ENCODE data around the gene MBL2. TPM values are rescaled to one million over a fixed set of nuclear protein-coding genes. Genes with fewer than 3 reads are reported as not detected.

MBL2 gene
- total RNA-seq, 2 donors from 2014 or later, result 0.17 TPM; not detected in 1

DNA sequence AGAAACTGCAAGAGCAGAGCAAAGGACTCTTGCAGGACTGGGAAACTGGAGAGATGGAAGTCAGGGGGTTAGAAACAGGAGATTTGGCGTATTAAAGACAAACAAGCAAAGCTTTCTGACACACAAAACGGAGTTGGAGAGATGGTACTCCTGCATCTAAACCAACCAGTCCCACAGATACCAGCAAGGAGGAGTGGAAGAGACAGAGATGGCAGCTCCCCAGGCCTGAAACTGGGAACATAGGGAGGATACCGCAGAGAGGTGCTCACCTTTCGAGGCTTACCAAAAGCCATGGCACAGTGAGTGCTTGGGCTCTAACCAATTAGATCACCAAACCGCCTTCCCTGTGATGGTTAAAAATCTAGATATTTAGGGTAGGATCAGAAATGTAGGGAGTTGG, 4.8 kb upstream of the MBL2 start:
- Histone ChIP-seq H3K4me1 (no peaks in the 10 kb centered on the region), H3K36me3 (no peaks in the 10 kb centered on the region), H3K27me3 (no peaks in the 10 kb centered on the region), H3K4me3 (no peak overlapping the region), H3K9ac (ENCODE audit: low read depth in 2 of 2, low read length in 2 of 2) (no peak overlapping the region), H3K27ac (no peak overlapping the region), H3K9me3 (no peaks in the 10 kb centered on the region)
- no peak for DNase-seq
- intact Hi-C loops (cut with DNase I), result loop anchor here (5.0 kb wide), 1 partner anchor 35 kb away; no protein-coding TSS in a partner anchor
- TF ChIP-seq CTCF (IDR thresholded peaks at IDR 0.05), result no peak

- H3K27ac ChIP-seq, result no peak overlapping the region
- intact Hi-C loops (cut with DNase I), result loop anchor here (5.0 kb wide), 1 partner anchor 34 kb away; no protein-coding TSS in a partner anchor
- no peak overlapping the region for H3K4me3 ChIP-seq
- H3K9ac ChIP-seq (ENCODE audit: low read depth in 2 of 2, low read length in 2 of 2), result no peak overlapping the region
- DNase-seq, result no peak
- H3K27me3 ChIP-seq, result no peaks in the 10 kb centered on the region
- H3K4me1 ChIP-seq, result no peaks in the 10 kb centered on the region
- no peak for TF ChIP-seq CTCF (IDR thresholded peaks at IDR 0.05)
- H3K36me3 ChIP-seq, result no peaks in the 10 kb centered on the region
- H3K9me3 ChIP-seq, result no peaks in the 10 kb centered on the region
Measured at GRCh38 chr10:52776471-52776903, 3.9 kb upstream of the MBL2 start.

- no peak for TF ChIP-seq CTCF (IDR thresholded peaks at IDR 0.05)
- DNase-seq, result no peak
- intact Hi-C loops (cut with DNase I), result loop anchor here (5.0 kb wide), 1 partner anchor 33 kb away; no protein-coding TSS in a partner anchor
- Histone ChIP-seq H3K27me3 (no peaks in the 10 kb centered on the region), H3K9ac (ENCODE audit: low read depth in 2 of 2, low read length in 2 of 2) (no peak overlapping the region), H3K9me3 (no peaks in the 10 kb centered on the region), H3K27ac (no peak overlapping the region), H3K36me3 (no peaks in the 10 kb centered on the region), H3K4me1 (no peaks in the 10 kb centered on the region), H3K4me3 (no peak overlapping the region)
Measured at GRCh38 chr10:52775132-52775647, 2.6 kb upstream of the MBL2 start.

GRCh38 chr10:52774600-52775106, 2.1 kb upstream of the MBL2 start:
- Histone ChIP-seq H3K36me3 (no peaks in the 10 kb centered on the region), H3K9me3 (no peaks in the 10 kb centered on the region), H3K9ac (ENCODE audit: low read depth in 2 of 2, low read length in 2 of 2) (no peak overlapping the region), H3K4me1 (no peaks in the 10 kb centered on the region), H3K27ac (no peak overlapping the region), H3K4me3 (no peak overlapping the region), H3K27me3 (no peaks in the 10 kb centered on the region)
- TF ChIP-seq CTCF (IDR thresholded peaks at IDR 0.05), result no peak
- no peak for DNase-seq
- intact Hi-C loops (cut with DNase I), result loop anchor here (5.0 kb wide), 1 partner anchor 32 kb away; no protein-coding TSS in a partner anchor

DNA sequence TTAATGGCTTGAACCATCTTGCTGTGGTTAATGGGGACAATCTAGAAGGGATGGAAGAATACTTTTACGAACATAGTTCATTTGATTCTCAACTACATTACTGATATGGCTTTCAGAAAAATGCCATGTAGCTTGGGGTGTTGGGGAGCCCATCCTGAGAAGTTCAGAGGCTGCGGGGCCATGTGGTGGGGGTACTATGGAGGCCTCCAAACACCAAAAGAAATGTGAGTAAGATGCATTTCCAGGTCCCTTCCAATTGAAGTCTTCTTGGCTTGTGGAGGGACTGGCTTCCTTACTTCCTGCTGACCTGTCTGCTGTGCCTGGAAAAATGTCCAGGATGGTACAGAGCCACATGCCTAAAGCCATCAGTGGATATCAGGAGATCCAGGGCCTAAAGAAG, 1.6 kb upstream of the MBL2 start:
- TF ChIP-seq CTCF (IDR thresholded peaks at IDR 0.05), result no peak
- no peak overlapping the region for H3K4me3 ChIP-seq
- H3K27me3 ChIP-seq, result no peaks in the 10 kb centered on the region
- no peak for DNase-seq
- no peaks in the 10 kb centered on the region for H3K4me1 ChIP-seq
- no peaks in the 10 kb centered on the region for H3K36me3 ChIP-seq
- intact Hi-C loops (cut with DNase I), result no loop called here
- no peaks in the 10 kb centered on the region for H3K9me3 ChIP-seq
- H3K9ac ChIP-seq (ENCODE audit: low read depth in 2 of 2, low read length in 2 of 2), result no peak overlapping the region
- H3K27ac ChIP-seq, result no peak overlapping the region

Measured in colonic mucosa (tissue), 4 donors.